GM21576 (cell line): Measurements from ENCODE around the gene AGTPBP1.

Source experiments
- ATAC-seq: cut with Tn5 transposase; IDR thresholded peaks from one replicate; pipeline ENCODE4 v1.9.1; 2021; ENCODE audit warnings: mild to moderate bottlenecking, moderate library complexity; ENCODE audit not compliant: unreplicated experiment

The AGTPBP1 gene

DNA sequence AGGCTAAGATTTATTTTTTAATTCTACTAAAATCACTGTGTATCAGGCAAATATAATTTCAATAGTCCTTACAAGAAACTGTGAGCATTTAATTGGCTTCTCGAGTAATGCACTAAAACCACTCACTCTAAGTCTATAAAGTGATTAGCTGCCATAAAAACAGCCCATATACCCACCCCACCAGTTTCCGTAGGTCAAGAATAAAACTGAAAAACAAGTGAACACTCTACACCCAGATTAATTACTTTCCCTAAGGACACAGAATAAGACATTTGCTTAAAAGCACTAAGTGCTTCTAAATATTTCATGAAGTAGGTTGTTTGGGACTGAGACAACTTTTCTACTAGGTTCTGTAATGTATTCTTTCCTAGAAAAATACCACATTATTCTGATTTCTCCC is 194.2 kb downstream of the AGTPBP1 start:
- no peak for ATAC-seq

DNA sequence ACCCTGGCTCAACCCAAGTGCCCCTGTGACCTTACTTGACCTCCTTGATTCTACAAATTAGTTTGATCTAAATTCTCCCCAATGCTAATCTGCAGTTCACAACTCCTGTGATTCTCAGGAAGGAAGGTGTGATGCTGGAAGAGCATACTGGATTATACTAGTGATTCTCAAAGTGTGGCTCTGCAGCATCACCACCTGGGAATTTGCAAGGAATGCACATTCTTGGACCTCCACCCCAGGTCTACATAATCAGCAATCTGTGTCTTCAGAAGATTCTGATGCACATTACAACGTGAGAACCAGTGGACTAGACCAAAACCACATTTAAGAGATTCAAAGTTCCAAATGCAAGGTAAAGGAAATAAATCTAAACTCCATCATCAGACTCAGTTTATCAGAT is 198.6 kb downstream of the AGTPBP1 start:
- ATAC-seq = no peak

DNA sequence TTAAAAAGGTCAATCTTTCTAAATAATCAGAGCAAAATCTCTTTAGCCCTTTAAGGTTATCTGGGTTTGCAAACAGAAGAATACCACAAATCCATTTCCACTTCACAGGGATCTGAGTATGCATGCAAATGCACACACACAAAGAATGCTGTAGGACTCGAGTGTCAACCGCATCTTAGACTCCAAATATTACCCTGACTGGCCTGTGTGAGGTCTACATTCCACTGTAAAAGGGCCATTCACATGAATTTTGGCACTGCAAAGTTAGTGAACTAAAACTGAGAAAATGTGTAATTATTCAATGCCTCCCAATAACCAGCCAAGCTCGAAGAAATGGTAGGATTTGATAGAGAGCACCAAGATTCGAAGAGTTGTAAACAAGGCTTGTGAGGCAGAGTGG is 199.9 kb downstream of the AGTPBP1 start:
- no peak for ATAC-seq

DNA sequence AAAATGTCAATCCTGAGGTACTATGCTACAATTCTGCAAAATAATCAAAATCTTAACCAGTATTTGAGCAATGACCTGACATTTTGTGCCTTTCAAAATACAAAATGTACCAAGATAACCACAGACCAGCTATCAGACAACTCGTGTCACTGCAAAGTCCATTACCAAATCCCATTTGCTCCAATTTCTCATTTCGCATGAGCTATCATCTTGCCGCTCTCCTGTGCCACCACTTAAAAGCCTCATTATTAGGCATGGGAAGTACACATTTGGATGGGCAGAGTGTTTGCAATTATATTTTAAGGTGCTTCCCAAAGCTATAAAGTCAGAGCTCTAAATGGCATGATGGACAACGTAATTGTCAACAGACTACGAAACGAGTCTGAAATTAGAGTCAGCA is 205.2 kb downstream of the AGTPBP1 start:
- ATAC-seq = no peak

DNA sequence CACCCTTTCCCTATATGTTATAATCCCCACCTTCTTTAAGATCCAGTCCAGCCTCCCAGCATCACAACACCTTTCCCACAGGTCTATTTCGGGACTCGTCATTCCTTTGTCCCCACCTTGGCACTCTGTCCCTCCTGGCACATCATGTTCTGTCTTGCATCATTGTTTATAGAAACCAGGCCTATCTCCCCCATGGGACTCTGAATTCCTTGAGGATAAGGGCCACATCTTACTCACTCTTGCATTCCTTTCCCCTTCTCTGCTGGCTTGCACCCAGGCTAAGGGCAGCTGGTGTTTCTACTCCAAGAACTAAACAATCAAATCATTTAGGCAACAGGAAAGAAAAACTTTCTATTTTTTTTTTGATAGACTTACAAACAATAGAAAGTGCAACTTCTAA is 205.7 kb downstream of the AGTPBP1 start:
- ATAC-seq = no peak

DNA sequence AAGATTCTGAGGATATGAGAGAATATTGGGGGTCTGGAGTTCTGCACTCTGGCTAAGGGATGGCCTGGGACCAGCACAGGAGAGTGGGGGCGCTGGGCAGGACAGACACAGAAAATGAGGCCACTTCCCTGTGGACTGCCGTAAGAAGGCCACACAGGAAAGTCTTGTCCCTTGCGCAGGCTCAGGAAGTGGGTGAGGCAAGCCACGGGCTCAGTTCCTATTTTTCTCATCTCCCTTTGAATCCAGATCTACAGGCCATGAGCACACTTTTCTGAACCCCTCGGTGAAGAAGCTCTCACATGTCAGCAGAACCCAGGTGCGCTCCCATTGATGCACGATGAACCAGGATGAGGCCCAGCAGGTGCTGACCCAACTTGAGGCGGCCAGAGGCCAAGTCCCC is 207.4 kb downstream of the AGTPBP1 start:
- ATAC-seq = no peak

DNA sequence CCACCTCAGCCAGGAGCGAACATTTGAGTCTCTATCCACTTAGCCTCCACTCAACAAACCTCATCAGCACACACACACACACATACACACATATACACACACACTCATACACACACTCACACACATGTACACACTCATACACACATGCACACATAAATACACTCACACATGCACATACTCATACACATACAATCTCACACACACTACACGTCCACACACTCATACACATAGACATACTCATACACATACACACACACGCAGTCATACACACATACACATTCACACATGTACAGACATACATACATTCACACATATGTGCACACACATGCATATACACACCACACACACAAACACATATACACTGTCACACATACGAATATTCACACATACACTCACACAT is 208.2 kb downstream of the AGTPBP1 start:
- ATAC-seq = no peak

DNA sequence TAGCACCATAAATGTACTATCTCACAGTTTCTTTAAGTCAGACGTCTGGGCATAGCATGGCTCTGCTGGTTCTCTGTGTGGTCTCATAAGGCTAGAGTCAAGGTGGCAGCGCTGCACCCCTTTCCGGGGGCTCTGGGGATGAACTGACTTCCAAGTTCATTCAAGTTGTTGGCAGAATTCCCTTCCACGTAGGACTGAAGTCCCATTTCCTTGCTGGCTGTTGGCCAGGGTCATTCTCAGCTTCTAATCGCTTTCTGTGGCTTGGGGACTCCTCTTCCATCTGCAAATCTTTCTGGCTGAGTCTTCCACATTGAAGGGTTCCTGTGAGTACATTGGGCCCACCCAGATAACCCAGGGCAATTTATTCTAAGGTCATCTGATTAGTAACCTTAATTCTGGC is 211.0 kb downstream of the AGTPBP1 start:
- ATAC-seq = no peak

DNA sequence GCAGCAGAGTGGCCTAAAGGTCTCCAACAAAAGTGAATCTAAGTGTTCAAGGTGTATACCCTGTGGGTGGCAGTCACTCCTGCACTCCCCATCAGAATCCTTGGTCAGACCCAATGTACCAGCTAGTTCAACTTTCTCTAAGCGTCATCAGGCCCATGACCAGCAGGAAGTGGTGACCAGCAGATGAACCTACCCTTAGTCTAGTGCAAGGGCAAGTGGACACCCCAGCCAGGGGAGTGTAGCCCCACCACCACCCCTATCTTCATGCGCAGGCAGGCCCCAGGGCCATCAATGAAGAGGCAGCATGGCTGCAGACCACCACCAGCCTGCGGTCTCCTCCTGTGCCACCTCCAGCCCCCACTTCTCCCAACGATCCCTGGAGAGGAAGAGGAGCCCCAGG is 213.1 kb downstream of the AGTPBP1 start:
- ATAC-seq = no peak

DNA sequence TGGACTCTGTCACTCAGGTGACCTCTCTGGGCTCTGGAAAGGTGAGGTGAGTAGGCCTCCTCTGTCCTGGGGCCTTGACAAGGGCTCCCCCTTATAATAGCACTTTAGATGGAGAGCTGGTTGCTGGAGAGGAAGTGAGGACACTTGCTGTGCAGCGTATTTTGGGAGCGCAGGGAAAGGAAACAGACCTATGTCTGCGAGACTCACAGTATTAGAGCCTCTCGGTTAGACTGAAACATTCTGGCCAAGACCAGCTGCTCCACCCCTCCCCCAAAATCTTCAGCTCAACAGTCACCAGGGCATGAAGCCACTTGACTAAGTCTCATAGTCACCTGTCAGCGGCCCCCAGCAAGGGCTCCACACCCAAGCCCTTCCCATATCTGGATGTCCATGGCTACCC is 213.6 kb downstream of the AGTPBP1 start:
- ATAC-seq = no peak

DNA sequence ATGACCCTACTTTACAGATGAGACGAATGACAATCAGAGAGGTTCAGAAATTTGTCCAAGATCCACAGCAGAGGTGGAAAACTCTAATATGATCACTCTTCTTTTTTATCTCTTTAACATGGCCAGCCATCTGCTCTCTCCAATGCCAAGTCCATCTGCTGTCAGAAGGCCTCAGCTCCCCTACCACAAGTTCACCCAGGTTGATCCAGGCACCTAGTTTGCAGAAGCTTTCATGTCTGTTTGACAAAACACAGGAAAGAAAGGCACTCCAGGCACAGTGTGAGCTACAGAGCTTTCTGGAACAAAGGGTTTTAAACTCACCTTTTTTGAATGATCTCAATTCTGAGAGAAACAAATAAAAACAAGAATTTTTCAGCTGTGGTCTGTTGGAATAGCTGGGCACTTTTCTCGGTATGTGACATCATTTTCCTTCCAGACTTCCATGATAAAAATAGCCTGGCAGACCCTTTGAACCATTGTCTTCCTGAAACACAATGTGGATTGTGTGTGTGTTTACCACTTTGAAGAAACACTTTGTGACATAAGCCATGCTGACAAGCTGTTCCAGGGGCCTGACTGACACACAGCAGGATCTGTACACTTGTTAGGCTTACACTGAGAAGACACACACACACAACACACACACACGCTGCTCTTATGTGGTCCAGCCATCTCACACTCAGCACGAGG is 214.3 kb downstream of the AGTPBP1 start:
- ATAC-seq = no peak

DNA sequence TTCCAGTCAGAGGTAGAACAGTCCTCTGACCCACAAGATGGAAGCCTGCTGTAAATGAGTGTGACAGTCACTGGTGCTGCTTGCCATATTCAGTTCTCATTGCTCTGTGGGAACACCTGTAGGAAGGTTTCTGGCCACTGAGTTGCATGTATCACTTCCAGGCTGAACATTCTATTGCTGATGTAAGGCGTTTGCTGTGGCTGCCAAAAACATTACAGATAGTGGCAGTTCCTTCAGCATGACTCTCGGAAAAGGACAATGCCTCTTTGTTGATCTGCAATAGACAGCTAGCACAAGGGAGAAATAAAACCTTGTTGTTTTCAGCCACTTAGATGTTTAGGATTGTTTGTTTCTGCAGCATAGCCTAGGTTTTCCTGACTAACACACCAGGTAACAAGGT is 217.2 kb downstream of the AGTPBP1 start:
- no peak for ATAC-seq

DNA sequence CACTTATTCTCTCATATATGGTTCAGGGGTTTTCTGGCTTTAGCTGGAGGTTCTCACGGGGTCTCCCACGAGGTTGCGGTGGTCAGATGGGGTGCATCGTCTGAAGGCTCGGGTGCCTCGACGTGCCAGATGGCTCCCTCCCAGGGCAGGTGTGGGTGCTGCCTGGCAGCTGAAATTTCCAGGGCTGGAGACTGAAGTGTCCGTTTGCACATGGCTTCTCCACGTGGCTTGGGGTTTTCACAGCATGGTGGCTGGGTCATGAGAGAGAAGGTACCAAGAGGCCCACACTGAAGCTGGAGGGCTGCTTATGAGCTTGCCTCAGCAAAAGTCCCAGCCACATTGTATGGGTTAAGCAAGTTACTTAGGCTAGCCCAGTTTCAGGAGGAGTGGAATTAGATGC is 218.6 kb downstream of the AGTPBP1 start:
- no peak for ATAC-seq

DNA sequence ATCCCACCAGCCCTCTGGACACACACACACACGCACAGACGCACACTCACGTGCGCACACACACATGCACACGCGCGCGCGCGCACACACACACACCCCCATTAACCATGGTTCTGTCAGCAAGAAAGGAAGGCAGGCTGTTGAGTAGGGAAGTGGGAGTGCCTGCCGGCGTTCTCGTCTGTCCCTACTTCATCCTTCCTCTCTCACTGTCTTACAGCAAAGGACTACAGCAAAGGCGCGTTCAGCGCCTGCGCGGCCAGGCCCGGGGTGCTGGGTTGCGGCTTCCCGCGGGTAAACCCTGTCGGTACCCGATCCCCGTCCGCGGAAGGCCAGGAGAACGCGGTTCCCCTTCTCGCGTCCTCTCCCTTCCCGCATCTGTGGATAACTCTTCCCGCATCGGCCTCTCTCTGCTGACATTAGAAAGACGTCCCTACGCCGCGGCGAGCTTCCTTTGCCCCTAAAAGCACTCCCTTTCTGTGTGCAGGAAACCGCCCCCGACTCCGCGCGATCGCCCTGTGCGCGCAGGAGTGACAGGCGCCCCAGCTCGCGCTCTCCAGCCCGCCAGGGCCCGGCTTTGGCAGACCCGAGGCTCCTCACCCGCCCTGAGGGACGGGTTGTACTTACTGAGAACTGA is 219.2 kb downstream of the AGTPBP1 start:
- no peak for ATAC-seq

DNA sequence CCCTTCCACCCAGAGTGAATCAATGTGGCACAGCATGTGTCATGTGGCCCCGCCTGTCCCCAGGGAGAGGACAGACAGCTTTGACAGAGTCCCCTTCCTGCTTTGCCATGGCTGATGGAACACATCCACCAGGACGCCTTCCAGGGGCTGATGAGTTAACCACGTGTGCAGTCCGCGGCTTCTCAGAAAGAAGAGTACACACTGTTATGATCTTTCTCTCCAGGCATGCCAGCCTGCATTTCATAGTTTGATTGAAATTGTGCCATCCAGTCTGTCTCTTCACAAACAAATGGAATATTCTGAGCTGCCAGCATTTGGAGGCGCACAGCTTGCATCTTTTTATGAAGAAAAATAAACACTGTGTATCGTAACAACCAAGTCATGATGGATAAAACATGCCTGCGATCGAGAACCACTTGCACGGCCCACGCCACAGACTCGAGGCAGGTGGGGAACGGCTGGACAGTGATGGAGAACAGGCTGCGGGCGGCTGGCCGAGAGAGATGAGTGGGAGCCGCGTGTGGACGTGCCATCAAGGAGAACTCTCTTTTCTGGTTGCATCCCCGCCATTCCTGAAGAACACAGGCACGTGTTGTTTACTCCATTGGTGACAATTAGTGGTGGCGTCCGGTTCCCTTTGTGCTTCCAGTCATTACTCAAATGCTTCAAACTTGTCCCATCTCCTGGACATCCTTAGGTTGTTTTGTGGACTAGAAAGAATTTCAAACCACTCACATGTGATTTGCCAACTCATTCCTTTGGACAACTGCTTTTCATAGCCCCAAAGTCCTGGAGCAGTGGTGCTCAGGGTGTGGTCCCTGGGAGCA is 220.2 kb downstream of the AGTPBP1 start:
- no peak for ATAC-seq

DNA sequence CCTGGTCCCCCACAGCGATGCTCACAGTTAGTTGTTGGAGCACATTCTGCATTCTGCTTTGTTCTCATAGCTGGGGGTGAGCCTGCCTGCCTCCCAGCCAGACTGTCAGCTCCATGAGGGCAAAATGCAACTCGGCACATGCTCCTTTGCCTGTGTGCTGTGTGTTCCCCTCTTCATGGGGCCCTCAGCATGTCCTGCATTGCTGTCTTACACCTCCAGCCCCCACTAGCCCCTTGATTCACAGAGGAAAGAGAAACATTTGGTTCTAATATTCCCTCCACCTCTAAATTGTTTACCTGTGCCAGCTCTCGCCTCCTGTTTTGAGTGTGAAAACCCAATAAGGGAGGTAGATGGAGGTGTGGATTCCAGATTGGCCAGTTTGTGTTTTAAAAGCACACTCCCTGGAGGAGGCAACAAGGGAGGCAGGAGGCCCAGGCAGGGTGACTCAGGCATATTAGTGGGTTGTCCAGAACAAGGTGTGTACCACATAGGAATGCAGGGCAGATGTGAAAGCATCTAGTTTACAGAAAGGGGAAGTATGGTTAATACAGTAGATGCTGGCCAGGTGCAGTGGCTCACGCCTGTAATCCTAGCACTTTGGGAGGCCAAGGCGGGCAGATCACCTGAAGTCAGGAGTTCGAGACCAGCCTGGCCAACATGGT is 224.6 kb downstream of the AGTPBP1 start:
- no peak for ATAC-seq

DNA sequence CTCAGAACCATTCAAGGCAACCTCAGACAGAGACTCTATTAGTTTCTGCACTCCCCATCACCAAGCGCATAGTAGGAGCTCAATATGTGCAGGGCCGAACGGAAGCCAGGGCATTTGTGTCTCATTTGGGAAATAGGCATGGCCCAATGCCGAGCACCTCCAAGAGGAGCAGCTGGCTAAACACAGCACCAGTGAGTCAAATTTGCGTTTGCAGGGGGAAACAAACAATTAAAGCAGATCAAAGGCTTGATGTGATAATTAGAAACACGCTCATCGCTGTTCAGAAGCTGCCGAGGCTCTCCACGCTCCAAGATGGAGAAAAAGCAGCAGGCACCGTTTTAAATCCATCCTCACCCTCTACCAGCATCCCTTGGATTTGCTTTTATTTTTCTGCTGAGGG is 225.3 kb downstream of the AGTPBP1 start:
- ATAC-seq = no peak

DNA sequence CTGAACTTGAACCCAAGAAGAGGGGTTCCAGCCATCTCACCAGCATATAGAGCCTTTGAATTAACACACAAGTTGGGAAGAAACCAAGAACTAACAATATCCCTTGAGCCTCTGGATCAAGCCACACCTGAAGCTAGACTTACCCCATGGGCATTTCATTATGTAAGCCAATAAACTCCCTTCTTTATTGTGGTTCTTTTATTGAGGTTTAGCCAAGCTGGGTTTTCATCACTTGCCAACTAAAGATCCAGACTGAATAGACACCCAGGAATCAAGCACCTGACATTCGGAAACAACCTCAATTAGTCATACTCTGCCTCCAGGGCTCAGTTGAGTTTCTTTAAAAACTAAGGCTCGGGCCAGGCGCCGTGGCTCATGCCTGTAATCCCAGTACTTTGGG is 226.7 kb downstream of the AGTPBP1 start:
- no peak for ATAC-seq

DNA sequence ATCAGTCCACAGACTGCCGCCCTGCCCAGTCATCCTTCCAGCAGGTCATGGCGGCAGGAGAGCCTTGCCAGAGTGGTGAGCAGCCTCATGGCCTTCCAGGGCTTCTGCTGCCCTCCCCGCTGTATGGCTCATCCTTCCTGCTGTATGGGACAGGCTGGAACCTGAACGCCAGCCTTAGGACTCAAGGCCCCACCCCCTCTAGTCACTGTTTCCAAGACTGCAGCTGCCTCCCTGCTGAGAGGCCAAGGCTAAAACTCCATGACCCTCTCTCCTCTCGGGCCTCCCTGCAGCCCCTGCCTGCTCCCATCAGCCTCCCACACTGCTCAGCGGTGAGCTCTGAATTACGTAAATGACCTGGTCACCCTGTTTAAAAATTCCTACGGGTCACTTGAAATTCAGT is 227.5 kb downstream of the AGTPBP1 start:
- no peak for ATAC-seq

DNA sequence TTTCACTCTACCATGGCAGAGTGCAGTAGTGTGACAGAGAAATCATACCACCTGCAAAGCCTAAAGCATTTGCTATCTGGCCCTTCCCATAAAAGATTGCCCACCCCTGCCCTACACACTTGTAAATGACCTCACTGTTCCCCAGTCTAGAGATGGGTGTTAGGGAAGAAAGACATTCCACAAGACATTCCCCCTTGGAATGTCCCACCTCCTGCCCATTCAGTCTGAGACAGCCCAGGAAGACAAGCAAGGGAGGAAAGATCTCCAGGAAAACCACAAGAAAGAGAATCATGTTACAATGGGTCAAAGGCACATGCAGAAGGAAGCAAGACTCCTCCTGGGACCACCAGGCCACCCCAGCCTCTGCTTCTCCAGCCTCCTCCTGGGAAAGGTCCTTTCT is 230.0 kb downstream of the AGTPBP1 start:
- ATAC-seq = no peak

DNA sequence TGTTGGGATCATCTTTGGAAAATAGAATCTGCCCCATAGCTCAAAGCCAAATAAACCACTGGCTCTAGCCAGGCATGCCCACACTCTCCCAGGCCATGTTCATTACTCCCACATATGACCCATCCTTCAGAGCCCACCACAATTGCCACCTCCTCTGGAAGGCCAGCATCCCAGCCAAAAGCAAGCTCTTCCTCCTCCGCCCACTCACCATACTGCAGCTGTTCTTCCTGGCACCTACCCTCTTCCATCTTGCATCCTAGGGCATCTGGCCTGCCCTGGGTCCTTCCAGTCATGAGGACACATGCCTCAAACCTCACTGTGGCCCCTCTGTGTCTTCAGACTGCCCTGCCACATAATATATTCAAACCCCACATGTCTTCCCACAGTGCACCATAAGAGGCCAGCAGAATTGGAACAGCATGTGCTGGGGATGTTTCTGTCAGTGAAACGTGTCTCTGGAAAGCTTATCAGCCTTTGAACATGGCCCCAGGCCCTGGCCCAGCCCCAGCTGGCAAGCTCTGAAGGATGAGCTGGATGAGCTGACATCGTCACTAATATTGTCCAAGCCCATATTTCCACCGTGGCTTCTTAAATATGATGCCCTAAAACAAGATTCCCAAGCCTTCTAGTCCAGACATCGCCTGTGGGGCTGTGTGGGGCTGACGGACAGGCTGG is 230.8 kb downstream of the AGTPBP1 start:
- no peak for ATAC-seq
